Epidermal melanocyte (primary cell): ENCODE data around the gene SPPL3.

Experiments
- DNase-seq: peaks from one replicate; pipeline ENCODE4 v3.0.0; 2011; ENCODE audit warnings: low spot score; ENCODE audit not compliant: insufficient read length

SPPL3 gene

DNA sequence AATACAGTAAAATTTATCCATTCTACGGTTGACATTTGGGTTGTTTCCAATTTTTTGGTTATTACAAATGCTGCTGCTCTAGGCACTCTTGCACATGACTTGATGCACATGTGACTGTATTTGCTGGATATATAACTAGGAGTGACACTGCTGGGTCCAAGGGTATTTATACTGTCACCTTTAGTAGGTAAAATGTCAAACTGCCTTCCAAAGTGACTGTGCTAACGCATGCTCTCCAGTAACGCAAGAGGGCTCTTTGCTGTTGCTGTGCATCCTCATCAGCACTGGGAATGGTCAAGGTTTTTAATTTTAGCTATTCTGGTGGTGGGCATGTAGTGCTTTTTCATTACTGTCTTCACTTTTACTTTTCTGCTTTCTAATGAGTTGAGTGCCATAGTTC is 116.3 kb downstream of the SPPL3 start:
- DNase-seq = no peak

DNA sequence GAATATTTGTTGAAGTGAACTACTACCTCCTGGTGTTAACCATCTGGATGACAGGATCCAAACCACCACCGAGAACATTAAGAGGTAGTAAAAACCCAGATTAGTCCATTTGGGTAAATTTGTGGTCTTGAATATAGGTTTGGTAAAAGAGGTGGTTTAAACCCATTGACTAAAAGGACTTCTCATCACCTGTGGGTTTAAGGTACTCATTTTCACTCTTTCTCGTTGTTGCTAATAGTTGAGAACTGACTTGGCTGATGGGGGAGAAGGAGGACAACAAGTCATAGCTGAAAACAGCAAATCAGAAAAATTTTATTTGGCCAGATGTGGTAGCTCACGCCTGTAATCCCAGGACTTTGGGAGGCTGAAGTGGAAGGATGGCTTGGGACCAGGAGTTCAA is 119.4 kb downstream of the SPPL3 start:
- DNase-seq = no peak

DNA sequence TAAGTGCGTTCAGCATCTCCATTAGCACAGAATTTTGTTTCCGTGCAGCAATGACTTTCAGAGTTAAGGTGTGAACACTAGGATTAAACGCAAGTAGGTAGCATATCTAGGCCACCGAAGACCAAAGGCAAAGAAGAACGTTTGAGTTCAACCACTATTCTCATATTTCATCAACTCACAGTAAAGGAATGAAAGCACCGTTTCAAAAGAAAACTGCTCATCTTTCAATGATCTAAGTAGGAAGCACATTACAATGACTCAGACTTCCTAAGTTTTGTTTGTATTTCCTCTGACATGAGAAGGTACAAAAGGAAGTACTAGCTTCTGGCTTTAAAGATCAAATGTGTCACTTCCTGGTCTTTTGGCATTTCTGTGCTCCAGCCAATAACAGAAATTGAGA is 121.0 kb downstream of the SPPL3 start:
- no peak for DNase-seq

DNA sequence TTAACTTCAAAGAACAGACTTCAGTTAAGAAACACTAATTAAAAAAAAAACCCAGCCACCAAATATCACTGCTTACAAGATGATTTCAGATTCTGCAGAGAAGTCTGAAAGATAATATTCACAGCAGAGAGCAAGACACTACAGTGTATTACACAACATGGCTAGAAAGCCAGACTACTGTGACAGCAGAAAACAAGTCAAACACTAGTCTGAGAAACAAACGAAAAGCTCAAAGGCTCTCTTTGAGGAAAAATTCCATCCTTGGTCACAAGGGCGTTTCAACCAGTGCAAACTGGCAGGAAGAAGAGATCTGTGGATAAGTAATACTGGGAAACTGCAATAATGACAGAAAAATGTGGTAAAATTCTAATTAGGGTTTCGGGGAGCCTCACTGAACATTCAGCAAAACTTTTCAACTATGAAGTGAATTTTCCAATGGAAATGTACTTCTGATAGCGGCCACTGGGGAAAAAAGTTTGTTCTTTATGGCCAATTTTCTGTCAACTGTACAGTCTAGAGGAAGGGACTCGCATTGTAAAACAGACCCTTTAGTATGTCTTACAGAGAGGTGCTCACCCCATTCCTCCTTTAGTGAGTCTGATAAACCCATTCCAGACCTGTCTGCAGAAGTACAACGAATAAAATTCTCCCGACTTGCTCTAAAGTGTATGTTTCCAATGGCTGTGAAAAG is 128.2 kb downstream of the SPPL3 start:
- DNase-seq = peak; percentile 74

DNA sequence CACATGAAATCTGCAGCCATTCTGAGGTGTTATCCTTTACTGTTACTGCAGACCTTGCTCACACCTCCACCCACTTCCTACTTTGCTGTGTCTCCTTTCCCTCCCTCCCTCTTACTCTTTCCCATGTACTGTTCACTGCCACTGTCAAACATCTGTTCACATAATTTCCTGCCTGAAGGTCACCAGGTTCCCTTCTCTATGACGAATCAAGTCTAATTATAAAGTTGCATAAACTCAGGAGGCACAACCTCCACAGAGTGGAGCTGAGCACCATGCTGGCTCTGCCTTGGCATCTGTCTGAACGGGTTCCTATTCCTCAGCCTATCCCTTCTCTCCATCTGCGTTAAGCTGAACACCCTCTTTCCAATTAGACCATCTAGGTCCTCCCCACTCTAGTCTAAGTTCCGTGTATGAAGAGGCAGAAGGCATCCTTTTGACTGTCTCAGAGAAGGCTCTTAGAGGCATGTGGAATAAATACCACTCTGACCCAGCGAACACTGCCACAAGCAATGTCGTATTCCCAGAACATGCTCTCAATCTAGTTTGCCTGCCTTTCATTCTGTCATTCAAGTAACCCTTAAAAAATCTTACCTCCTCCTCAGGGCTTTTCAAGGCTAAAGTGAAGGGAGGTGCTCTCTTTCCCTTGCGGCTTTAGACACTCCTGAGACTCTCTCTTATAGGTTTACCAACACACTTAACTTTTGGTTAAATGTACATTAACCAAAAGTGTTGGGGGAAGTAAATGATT is 129.8 kb downstream of the SPPL3 start:
- no peak for DNase-seq

DNA sequence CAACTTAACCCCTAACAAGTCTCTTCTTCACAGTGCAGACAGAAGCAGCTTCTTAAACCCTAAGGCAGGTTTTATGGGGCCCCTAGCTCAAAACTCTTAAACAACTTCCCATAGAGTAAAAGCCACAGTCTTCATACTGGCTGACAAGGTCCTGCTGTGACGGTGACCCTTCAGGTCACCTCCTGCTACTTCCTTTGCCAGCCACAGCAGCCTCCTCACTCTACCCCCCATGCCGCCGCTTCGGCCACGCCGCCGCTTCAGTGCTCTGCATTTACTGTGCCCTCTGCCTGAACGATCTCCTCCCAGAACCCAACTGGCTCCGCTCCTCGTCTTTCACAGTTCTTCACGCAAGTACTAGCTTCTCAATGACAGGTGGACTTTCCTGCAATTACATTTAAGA is 133.1 kb downstream of the SPPL3 start:
- DNase-seq = no peak

DNA sequence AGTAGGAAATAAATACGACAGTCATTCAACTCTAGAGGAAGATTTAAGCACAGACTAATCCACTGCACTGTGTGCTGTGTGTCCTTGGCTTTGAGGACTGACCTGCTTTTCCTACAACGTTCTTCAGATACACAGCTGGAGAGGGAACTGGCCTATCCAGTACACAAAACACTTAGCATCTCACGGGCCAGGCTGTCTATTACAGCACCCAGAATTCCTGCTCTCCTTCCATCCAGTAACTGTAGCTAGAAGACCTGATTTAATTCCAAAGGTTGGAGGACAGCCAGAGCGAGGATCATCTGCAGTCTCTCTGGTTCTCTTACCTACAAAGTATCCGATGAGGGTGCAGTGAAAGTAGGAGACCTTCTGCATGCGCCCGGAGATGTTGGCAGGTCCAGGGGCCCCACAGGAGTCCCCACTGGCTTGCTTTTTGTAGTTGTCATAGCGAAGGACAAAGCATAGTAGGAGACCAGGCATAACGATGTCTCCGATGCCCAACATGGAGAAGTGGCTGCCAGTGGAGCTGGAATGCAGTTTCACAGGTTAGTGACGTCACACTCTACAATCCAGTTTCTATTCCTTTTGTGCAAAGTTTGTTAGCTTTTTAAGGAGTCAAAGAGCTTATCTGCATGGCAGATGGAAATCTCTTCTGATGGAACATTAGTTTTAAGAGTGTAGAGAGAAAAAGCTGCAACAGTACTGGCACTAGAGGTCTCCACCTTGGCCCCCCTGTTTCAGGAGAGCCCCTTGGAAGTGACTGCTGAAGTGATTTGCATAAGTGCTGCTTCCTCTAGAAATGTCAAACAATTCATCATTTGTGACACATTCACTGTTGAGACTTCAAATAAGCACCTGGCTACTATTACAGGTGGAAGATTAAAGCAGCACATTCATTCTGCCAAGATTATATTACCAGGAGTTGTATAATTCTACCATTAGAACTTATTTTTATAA is 136.8 kb downstream of the SPPL3 start:
- DNase-seq = no peak

DNA sequence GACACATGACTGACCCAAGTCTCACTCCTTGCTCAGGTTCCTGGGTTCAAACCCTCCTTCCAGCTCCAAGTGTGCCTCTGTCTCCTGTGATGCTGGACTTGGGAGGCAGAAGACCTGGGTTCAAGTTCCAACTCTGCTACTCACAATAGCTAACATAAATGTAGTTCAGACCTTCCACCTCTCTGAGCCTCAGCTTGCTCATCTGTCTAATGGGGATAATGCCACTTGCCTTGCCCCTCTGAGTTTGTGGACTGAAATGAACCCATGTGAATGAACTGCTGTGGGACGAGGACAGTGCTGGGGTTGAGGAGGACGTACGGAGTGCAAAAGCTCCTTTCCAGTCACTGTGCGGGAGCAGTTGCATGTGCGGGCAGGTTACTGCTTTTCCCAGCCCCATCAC is 137.6 kb downstream of the SPPL3 start:
- no peak for DNase-seq

DNA sequence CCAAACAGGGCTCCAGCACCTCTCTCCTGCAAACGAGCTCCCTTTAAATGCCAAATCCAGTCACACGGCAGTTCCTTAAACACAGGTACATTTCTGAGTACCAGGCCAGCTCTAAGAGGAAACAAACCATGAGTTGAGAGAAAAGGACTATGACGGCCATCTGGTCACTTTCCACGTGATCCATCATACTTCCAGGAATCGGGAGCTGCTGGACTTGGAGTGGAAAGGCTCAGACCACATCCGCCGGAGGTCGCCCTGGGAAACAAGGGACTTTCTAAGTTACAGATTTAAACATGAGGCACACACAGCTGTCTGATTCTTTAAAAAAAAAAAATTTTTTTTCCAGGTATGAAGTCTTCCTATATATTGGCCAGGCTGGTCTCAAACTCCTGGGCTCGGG is 139.3 kb downstream of the SPPL3 start:
- no peak for DNase-seq

DNA sequence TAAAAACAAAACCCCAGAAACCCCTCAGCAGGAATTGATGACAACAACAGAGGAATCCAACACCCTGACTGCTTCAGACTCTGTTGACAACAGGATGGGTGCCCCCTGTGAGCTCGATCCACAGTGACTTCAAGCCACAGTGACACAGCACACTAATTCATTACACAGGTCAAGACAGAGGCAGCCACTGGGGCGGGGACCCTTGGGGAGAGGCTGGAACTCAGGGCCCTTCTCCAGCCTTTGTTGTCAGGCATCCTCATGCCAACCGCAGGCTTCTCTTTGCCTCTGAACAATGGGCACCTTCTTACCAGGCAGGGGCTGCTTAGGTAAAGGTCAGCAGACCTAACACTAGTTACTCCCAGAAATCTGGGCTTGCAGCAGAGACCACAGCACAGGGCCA is 140.9 kb downstream of the SPPL3 start:
- no peak for DNase-seq

DNA sequence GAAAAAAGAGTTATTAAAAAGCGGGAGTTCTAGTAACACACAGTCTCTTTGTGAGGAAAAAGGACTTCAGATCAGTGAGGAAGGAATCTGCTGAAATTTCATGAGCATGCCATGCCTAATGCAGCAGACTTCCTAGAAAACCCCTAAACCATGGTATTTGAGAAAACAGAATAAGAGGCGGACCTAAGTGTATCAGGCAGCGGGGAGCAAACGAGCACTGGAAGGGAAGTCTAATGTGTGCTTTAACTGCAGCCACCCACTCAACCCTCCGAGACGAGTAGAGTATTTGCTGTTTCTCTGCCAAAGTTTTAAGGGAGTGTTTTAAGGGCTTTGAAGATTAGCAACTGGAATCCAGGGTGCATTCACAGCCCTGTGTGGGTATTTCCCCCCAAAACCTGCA is 142.1 kb downstream of the SPPL3 start:
- peak; percentile 37 for DNase-seq

DNA sequence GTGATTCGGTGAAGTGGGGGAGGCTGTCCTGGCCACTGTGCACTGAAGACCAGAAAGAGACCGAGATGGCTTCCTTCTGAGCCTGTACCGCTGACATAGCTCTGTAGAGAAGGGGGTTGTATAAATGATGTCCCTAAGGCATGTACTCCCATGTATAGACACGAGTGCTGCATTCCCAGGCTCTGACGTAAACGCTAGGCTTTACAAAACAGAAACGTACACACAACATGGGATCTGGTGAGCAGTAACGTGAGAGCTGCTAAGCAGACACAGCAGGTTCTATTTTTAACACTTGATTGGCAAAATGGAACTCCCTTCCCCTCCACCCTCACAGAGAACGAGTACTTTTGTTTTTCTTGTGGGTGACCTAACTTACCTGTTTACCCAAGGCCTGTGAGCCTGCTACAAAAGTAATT is 142.6 kb downstream of the SPPL3 start:
- peak; percentile 93 for DNase-seq

DNA sequence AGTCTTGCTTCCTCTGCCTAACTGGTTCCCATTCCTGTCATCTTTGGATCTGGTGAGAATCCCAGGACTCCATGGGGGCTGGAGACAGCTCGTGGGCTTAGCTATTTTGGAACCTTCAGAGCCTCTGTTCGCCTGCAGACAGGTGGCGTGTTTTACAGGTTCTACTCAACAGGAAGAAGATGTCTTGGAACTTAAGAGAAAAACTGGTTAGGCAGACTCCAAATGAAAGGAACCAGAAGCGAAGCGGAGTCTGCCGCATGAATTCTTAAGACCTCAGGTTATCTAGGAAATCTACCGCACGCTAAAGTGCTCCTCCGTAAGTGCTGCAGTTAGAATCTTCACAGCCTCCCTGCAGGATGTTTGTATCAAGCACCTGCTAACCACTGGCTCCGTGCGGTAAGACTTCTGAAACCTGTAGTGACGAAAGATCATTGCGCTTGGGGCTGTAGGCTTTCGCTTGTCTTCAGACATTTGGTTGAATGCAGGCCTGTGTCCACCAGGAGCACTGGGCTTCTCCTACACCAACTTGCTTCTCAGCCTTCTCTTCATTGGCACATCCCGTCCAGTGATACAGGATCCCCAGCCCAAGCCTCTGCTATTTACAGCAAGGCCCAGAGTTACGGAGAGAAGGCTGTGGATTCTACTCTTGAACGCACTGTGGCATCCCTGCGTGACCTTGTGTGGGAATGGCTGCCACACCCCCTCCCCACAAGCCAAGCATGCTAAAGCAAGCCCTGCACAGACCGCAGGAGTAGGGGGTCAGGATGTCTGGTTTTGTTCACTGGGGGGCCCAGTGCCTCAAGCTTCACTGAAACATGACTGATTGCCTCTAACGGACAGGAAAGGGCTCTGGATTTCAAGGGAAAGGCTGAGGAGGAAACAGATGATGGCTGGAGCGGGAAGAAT is 143.6 kb downstream of the SPPL3 start:
- DNase-seq = no peak

DNA sequence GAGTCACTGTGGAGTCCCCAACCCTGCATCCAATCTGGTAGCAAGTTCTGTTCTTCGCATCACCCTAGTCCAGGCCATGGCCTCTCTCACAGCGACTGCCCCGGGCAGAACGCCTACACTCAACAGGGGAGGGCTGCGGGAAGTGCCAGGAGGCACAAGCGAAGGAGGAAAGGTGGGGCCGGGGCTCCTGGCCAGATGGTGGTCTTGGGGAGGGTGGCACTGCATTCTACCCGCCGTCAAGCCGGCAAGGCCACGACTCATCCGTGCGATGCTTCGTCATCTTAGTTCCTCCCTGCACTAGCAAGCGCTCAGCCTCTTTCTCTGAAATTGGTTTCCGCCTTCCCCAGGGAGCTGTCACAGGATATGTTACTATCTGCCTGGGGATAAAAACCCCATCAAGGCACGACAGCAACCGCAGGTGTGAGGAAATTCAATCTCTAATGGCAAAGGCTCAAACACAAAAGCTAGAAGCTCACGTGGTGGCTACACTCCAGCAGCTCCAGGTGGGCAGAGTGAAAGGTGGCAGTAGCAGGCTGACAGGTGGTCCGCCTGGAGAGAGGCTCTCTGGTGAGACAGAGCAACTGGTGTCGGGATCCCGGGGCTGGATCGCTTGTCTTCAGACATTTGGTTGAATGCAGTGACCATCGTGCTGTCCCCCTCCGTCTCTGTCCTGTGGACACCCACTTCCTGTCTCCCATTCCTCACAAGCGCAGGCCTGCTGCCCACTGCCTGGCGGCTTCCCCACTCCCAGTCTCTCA is 144.4 kb downstream of the SPPL3 start:
- no peak for DNase-seq

DNA sequence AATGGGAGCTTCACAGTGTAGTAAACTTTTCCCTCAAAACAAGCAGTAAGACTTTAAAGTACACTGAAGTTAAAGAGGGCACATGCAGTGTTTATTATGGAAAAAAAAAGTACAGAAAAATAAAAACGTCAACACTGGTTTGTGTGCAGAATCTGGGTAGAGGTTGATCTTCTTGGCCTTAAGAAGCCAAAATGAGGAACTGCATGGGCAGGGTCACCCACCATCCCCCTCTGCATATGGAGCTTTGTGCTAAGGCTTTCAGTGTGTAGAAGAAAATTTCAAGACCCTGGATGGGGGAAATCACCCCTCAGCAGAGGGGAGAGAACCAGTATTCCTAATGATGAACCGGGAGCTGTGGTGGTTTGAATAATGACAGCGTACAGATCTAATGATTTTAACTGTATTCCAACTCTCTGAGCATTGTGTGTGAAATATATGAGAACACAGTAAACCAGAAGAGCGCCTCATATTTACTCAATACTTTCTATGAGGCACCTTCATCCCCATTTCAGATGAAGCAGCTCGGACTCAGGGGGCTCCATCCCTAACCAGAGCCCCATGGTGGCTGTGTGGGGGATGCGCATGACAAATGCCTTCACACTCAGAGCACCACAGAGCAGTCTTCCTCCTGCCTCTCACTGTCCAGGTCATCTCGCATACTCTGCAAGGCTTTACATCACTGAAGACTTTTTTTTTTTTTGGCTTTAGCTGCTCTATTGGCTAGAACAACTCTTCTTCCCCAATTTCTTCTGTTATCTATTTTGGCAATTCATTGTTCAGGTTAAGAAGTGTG is 145.2 kb downstream of the SPPL3 start:
- DNase-seq = no peak

DNA sequence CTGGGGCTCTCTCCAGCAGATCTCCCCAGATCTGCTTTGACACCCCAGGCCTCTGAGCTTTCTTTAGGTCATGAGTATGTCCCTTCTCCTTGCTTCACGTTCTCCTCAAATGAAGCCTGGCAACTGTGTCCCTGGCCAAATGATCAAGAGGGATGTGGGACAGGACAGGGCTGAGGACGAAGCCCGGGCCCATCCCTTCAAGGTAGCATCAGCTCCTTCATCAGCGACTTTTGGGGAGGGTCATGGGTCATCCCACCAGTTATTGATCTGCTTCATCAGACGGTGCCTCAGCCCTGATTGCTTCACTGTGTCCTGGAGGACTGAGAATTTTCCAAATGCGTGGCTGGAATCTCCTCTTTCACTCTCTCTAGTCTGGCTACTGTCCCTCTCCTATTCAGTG is 146.2 kb downstream of the SPPL3 start:
- no peak for DNase-seq

DNA sequence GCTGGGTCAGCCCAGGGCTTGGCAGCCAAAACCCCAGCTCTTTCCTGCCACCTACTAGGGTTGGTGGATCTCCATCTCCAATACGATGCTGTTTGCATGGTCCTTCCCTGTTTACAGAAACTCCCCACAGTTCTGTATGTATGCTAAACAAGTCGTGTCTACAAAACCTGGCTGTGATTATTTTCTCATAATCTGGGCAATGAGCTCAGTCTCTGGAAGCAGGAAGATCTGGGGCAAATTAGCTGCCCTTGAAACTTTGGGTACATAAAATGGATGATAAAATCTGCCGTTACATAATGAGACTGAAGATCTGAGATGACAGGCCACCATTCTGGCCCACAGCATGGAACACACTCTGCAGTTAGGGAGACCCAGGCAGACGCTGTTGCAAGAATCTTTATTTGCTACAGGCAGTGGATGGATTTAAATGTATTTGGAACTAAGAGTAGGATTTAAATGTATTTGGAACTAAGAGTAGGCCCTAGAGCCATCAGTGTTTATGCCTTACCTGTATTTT is 146.9 kb downstream of the SPPL3 start:
- DNase-seq = no peak

DNA sequence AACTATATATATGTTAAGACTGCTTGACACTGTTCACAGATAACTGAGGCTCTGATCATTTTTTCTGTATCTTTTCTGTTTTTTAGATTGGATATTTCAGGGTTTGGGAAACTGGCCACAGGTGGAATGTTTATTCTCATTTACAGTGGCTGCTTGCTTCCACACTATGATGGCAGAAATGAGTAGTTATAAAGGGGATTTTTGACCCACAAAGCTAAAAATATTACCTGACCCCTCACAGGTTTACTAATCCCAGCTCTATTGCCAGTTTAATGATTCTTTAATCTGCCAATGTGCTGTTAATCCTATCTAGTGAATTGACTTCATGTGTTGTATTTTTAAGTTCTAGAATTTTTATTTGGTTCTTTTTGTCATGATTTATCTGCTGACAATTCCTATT is 148.9 kb downstream of the SPPL3 start:
- no peak for DNase-seq

DNA sequence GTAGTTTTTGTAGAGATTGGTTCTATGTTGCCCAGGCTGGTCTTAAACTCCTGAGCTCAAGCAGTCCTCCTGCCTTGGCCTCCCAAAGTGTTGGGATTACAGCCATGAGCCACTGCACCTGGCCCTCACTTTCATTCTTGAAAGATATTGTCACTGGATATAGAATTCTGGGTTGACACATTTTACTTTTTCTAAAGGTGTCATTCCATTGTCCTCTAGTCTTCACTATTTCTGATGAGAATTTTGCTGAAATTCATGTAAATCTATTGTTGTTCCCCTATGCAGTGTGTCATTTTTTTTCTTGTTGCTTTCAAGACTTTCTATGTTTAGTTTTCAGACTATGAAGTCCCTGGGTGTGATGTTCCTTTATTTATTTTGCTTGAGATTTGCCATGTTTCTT is 149.4 kb downstream of the SPPL3 start:
- DNase-seq = no peak
